Measurements from ENCODE around the gene OTX1. TPM values are rescaled to one million over a fixed set of nuclear protein-coding genes. Genes with fewer than 3 reads are reported as not detected.

Gene OTX1
- total RNA-seq, 4 donors from 2014 or later, result not detected

- Histone ChIP-seq H3K27me3 (peaks cover 100% of the 10 kb centered on the region), H3K36me3 (no peaks in the 10 kb centered on the region), H3K9me3 (no peaks in the 10 kb centered on the region), H3K27ac (no peak overlapping the region), H3K4me1 (peaks cover 28 to 58% (median 53%) of the 10 kb centered on the region in 4 donors), H3K4me3 (peak overlapping the region; percentile 9 to 58 (median 39))
- 7 to 12% methylated on average over 10 to 39 of the region's 39 CpGs for WGBS, 2 donors (ENCODE audit: low coverage in 1 of 2)
- no peak for DNase-seq
- TF ChIP-seq POLR2A (IDR thresholded peaks at IDR 0.05) (no peak), POLR2AphosphoS5 (IDR thresholded peaks at IDR 0.05) (peak in 1 of 3 donors; percentile 6)
- intact Hi-C loops (cut with DNase I; ENCODE audit: low total_unique reads) (no loop called here), in situ Hi-C loops (cut with MboI; ENCODE audit: low pct_ligation_motif_present in 1 of 4, low pct_unique_long_range_greater_than_20kb in 1 of 4, low sequenced_read_pairs in 3 of 4) (no loop called here)
These were observed 1.2 kb upstream of the OTX1 start for GRCh38 chr2:63049211-63049969.

GRCh38 chr2:63049970-63050333 lies 678 bp upstream of the OTX1 start:
- peaks cover 100% of the 10 kb centered on the region for H3K27me3 ChIP-seq
- DNase-seq, result no peak
- H3K27ac ChIP-seq, result no peak overlapping the region
- H3K36me3 ChIP-seq, result no peaks in the 10 kb centered on the region
- H3K9me3 ChIP-seq, result no peaks in the 10 kb centered on the region
- TF ChIP-seq EP300 (IDR thresholded peaks at IDR 0.05; ENCODE audit: low read depth) (no peak), CTCF (IDR thresholded peaks at IDR 0.05) (no peak), POLR2AphosphoS5 (IDR thresholded peaks at IDR 0.05) (no peak)
- H3K4me1 ChIP-seq, result peaks cover 30 to 63% (median 56%) of the 10 kb centered on the region in 4 donors
- 0 to 3% methylated on average over 4 to 16 of the region's 31 CpGs for WGBS, 2 donors (ENCODE audit: low coverage in 1 of 2)
- peak overlapping the region; percentile 31 to 58 (median 40) for H3K4me3 ChIP-seq
- intact Hi-C loops (cut with DNase I; ENCODE audit: low total_unique reads), result no loop called here
- in situ Hi-C loops (cut with MboI; ENCODE audit: low pct_ligation_motif_present in 1 of 4, low pct_unique_long_range_greater_than_20kb in 1 of 4, low sequenced_read_pairs in 3 of 4), result no loop called here

GRCh38 chr2:63051042-63051794 lies 588 bp downstream of the OTX1 start:
- no peaks in the 10 kb centered on the region for H3K9me3 ChIP-seq

GRCh38 chr2:63051795-63052333 lies 1.2 kb downstream of the OTX1 start:
- DNase-seq, result no peak
- 52% methylated on average over 37 of the region's 42 CpGs; no CpG with 5 or more reads in 1 of the 2 donors for WGBS, 2 donors (ENCODE audit: low coverage in 1 of 2)
- Histone ChIP-seq H3K36me3 (no peaks in the 10 kb centered on the region), H3K4me1 (peaks cover 34 to 82% (median 72%) of the 10 kb centered on the region in 4 donors), H3K4me3 (peak overlapping the region in 1 of 4 donors; percentile 58), H3K27me3 (peaks cover 100% of the 10 kb centered on the region), H3K9me3 (no peaks in the 10 kb centered on the region), H3K27ac (no peak overlapping the region)
- intact Hi-C loops (cut with DNase I; ENCODE audit: low total_unique reads) (no loop called here), in situ Hi-C loops (cut with MboI; ENCODE audit: low pct_ligation_motif_present in 1 of 4, low pct_unique_long_range_greater_than_20kb in 1 of 4, low sequenced_read_pairs in 3 of 4) (no loop called here)
- TF ChIP-seq EP300 (IDR thresholded peaks at IDR 0.05; ENCODE audit: low read depth) (no peak), POLR2A (IDR thresholded peaks at IDR 0.05) (no peak), CTCF (IDR thresholded peaks at IDR 0.05) (no peak), POLR2AphosphoS5 (IDR thresholded peaks at IDR 0.05) (no peak)

More at GRCh38 chr2:63051042-63051794, 588 bp downstream of the OTX1 start:
- Histone ChIP-seq H3K36me3 (no peaks in the 10 kb centered on the region), H3K27me3 (peaks cover 100% of the 10 kb centered on the region), H3K4me1 (peaks cover 34 to 75% (median 66%) of the 10 kb centered on the region in 4 donors), H3K27ac (no peak overlapping the region), H3K4me3 (peak overlapping the region; percentile 19 to 58 (median 39))
- intact Hi-C loops (cut with DNase I; ENCODE audit: low total_unique reads) (no loop called here), in situ Hi-C loops (cut with MboI; ENCODE audit: low pct_ligation_motif_present in 1 of 4, low pct_unique_long_range_greater_than_20kb in 1 of 4, low sequenced_read_pairs in 3 of 4) (no loop called here)
- WGBS, 2 donors (ENCODE audit: low coverage in 1 of 2), result 0 to 4% methylated on average over 10 to 31 of the region's 42 CpGs
- TF ChIP-seq POLR2A (IDR thresholded peaks at IDR 0.05) (no peak), POLR2AphosphoS5 (IDR thresholded peaks at IDR 0.05) (no peak), EP300 (IDR thresholded peaks at IDR 0.05; ENCODE audit: low read depth) (no peak), CTCF (IDR thresholded peaks at IDR 0.05) (no peak)
- DNase-seq, result no peak
